Suprapubic skin (tissue), 4 donors: ENCODE measurements around the gene UBE4B. TPM values are rescaled to one million over a fixed set of nuclear protein-coding genes. Genes with fewer than 3 reads are reported as not detected.
"Not testable (repeated sequence)": the region's sequence is repeated elsewhere in the genome, so short reads cannot be mapped to it uniquely, and the experiment has no call there.

ENCODE experiments used
- DNase-seq, 2 donors: peaks; one replicate each; pipeline ENCODE4 v3.0.0-alpha.2; 2019; ENCODE audit warnings: low spot score in 2 of 2
- H3K27ac ChIP-seq: fragments of 200-600 bp; sonication (generic); one replicate; pipeline ENCODE4 v1.5.1; 2019
- H3K27me3 ChIP-seq: fragments of 200-600 bp; sonication (generic); one replicate; pipeline ENCODE4 v1.5.1; 2019
- H3K36me3 ChIP-seq: fragments of 200-600 bp; sonication (generic); one replicate; pipeline ENCODE4 v1.5.1; 2019
- H3K4me1 ChIP-seq: fragments of 200-600 bp; sonication (generic); one replicate; pipeline ENCODE4 v1.5.1; 2019
- H3K4me3 ChIP-seq: fragments of 200-600 bp; sonication (generic); one replicate; pipeline ENCODE4 v1.5.1; 2019; ENCODE audit warnings: mild to moderate bottlenecking
- H3K9me3 ChIP-seq: fragments of 200-600 bp; sonication (generic); one replicate; pipeline ENCODE4 v1.5.1; 2019
- EP300 ChIP-seq: sonication (generic); formaldehyde crosslinking; IDR thresholded peaks from one replicate; pipeline ENCODE4 v1.6.1; 2017; ENCODE audit warnings: antibody characterized with exemption
- POLR2A ChIP-seq, 2 donors: fragments of 450-650 bp; IDR thresholded peaks; one replicate each; pipeline ENCODE4 v1.6.1; 2017; ENCODE audit warnings: antibody characterized with exemption in 2 of 2, mild to moderate bottlenecking in 2 of 2, moderate library complexity in 2 of 2
- POLR2AphosphoS5 ChIP-seq, 3 donors: sonication (generic); formaldehyde crosslinking; IDR thresholded peaks; one replicate each; pipeline ENCODE4 v1.6.1; 2017; ENCODE audit warnings: antibody characterized with exemption in 3 of 3
- WGBS: methylation state at CpG from one replicate; pipeline ENCODE4 v1.1.5; 2018; 5-methylcytosine and 5-hydroxymethylcytosine counted together
- total RNA-seq, 4 donors: library from RNA; depleted of rRNA; stranded (reverse); fragments of >200 nt; gene quantifications; one replicate each; pipeline ENCODE4 v1.1.0, GENCODE V29; 2016
- TF ChIP-seq, protein P1 (sequence below), 2 donors: fragments of 200-600 bp in 1 of 2; fragments of 450-650 bp in 1 of 2; sonication (generic) in 1 of 2; IDR thresholded peaks; one replicate each; pipeline ENCODE4 v1.5.1; 2016 to 2019; ENCODE audit warnings: antibody characterized with exemption in 2 of 2, mild to moderate bottlenecking in 1 of 2, moderate library complexity in 1 of 2

Gene UBE4B
- total RNA-seq, 4 donors from 2014 or later, result 65.6 to 145 (median 96.5) TPM

DNA sequence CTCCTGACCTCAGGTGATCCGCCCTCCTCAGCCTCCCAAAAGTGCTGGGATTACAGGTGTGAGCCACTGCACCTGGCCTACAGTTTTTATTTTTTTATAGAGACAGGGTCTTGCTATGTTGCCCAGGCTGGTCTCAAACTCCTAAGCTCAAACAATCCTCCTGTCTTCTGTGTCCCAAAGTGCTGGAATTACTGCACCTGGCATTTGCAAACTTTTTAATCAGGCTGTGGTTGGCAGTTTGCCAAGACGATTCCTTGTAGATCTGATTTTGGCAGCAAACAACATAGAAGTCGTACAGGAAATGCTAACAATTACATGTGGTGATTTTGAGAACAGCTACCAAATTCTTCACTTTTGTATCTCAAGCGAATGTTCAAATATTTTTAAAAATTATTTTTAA is 25.6 kb upstream of the UBE4B start:
- H3K4me1 ChIP-seq, result peaks cover 6% of the 10 kb centered on the region
- H3K27me3 ChIP-seq, result no peaks in the 10 kb centered on the region
- DNase-seq, result no peak
- 41% methylated on average over 4 of the region's 4 CpGs for WGBS
- no peaks in the 10 kb centered on the region for H3K36me3 ChIP-seq
- H3K9me3 ChIP-seq, result no peaks in the 10 kb centered on the region
- TF ChIP-seq EP300 (no peak), POLR2A (IDR thresholded peaks at IDR 0.05) (no peak), POLR2AphosphoS5 (IDR thresholded peaks at IDR 0.05) (no peak)
- TF ChIP-seq, protein P1, sequence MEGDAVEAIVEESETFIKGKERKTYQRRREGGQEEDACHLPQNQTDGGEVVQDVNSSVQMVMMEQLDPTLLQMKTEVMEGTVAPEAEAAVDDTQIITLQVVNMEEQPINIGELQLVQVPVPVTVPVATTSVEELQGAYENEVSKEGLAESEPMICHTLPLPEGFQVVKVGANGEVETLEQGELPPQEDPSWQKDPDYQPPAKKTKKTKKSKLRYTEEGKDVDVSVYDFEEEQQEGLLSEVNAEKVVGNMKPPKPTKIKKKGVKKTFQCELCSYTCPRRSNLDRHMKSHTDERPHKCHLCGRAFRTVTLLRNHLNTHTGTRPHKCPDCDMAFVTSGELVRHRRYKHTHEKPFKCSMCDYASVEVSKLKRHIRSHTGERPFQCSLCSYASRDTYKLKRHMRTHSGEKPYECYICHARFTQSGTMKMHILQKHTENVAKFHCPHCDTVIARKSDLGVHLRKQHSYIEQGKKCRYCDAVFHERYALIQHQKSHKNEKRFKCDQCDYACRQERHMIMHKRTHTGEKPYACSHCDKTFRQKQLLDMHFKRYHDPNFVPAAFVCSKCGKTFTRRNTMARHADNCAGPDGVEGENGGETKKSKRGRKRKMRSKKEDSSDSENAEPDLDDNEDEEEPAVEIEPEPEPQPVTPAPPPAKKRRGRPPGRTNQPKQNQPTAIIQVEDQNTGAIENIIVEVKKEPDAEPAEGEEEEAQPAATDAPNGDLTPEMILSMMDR (IDR thresholded peaks at IDR 0.05), result no peak
- no peak overlapping the region for H3K27ac ChIP-seq
- no peak overlapping the region for H3K4me3 ChIP-seq

DNA sequence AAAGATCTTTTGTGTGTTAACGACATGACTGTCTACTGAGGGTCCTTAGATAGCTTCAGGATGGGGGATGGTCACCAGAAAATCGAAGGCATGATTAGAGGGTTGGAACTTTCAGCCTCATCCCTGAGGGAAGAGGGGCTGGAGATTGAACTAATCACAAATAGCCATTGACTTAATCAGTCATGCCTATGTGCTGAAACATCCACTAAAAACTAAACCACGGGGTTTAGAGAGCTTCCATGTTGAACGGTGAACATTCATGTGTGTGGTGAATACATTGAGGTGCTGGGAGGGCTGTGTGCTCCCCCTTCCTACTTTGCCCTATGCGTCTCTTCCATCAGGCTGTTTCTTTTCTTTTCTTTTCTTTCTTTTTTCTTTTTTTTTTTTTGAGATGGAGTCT is 18.7 kb upstream of the UBE4B start:
- Histone ChIP-seq H3K27me3 (no peaks in the 10 kb centered on the region), H3K4me3 (no peak overlapping the region), H3K27ac (no peak overlapping the region), H3K9me3 (no peaks in the 10 kb centered on the region), H3K36me3 (no peaks in the 10 kb centered on the region), H3K4me1 (no peaks in the 10 kb centered on the region)
- TF ChIP-seq EP300 (no peak), POLR2AphosphoS5 (IDR thresholded peaks at IDR 0.05) (no peak), POLR2A (IDR thresholded peaks at IDR 0.05) (no peak)
- TF ChIP-seq, protein P1 (IDR thresholded peaks at IDR 0.05), result no peak
- WGBS, result 86% methylated on average over 5 of the region's 5 CpGs
- DNase-seq, result no peak

DNA sequence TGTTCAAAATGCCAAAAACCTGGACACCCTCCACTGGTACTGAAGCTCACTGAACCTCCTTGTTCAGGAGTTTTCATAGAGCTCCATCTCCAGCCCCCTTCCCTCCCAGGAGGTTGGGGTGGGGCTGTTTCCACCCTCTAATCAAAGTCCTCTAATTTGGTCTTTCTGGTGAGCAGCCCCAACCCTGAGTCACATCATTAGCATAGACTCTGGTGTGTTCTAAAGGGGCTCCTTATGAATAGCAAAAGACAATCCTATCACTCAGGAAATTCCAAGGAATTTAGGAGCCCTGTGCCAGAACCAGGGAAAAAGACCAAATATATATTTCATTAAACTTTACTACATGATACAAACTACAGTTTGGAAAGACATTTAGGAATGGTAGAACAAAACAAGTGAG is 13.2 kb upstream of the UBE4B start:
- H3K36me3 ChIP-seq, result no peaks in the 10 kb centered on the region
- no peak overlapping the region for H3K4me3 ChIP-seq
- no peaks in the 10 kb centered on the region for H3K9me3 ChIP-seq
- no peaks in the 10 kb centered on the region for H3K27me3 ChIP-seq
- no peak for TF ChIP-seq POLR2AphosphoS5 (IDR thresholded peaks at IDR 0.05)
- no peak for TF ChIP-seq POLR2A (IDR thresholded peaks at IDR 0.05)
- no peak for TF ChIP-seq EP300
- TF ChIP-seq, protein P1 (IDR thresholded peaks at IDR 0.05), result no peak
- DNase-seq, result no peak
- H3K4me1 ChIP-seq, result no peaks in the 10 kb centered on the region
- H3K27ac ChIP-seq, result no peak overlapping the region

DNA sequence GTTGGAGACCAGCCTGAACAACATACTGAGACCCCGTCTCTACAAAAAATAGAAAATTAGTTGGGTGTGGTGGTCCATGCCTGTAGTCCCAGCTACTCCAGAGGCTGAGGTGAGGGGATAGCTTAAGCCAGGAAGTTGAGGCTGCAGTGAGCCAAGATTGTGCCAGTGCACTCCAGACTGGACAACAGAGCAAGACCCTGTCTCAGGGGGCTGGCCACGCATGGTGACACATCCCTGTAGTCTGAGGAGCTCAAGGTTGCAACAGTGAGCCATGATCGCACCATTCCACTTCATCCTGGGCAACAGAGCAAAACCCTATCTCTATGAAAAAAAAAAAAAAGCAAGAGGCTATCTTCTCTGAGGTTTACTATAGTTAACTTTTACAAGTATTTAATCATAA is 12.7 kb upstream of the UBE4B start:
- Histone ChIP-seq H3K27me3 (no peaks in the 10 kb centered on the region), H3K27ac (no peak overlapping the region), H3K4me1 (no peaks in the 10 kb centered on the region), H3K36me3 (no peaks in the 10 kb centered on the region), H3K4me3 (no peak overlapping the region), H3K9me3 (no peaks in the 10 kb centered on the region)
- 96% methylated on average over 3 of the region's 3 CpGs for WGBS
- DNase-seq, result no peak
- TF ChIP-seq, protein P1 (IDR thresholded peaks at IDR 0.05), result no peak
- no peak for TF ChIP-seq POLR2AphosphoS5 (IDR thresholded peaks at IDR 0.05)
- TF ChIP-seq EP300, result no peak
- TF ChIP-seq POLR2A (IDR thresholded peaks at IDR 0.05), result no peak

DNA sequence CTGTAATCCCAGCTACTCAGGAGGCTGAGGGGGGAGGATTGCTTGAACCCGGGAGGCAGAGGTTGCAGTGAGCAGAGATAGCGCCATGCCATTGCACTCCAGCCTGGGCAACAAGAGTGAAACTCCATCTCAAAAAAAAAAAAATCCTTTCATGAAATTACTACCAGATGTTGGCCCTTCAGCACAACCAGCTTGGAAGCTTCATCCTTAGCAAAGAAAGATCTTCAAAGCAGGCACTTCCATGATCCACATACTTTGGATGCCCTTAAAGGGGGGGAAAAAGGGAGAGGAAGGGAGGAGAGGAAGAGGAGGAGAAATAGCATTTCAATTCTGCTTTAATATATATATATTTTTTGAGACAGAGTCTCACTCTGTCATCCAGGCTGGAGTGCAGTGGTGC is 12.1 kb upstream of the UBE4B start:
- H3K4me3 ChIP-seq, H3K4me1 ChIP-seq, H3K27me3 ChIP-seq, H3K27ac ChIP-seq, H3K9me3 ChIP-seq, DNase-seq, H3K36me3 ChIP-seq: not testable (repeated sequence)
- 69% methylated on average over 2 of the region's 2 CpGs for WGBS

DNA sequence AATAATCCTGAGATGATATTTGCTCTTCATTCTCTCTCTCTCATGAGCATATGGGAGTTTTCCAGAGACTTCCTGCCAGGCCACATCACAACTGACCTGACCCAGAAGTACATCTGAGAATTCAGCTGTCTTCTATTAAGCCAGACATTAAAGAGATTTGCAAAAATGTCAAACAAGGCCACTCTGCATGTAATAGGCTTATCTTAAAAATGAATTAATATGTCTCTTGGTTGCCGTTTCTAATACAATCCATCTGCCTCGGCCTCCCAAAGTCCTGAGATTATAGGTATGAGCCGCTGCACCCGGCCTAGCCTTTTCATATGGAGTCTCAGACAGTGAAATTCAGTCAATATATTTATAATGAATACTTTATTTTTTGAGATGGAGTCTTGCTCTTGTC is 10.8 kb upstream of the UBE4B start:
- H3K4me1 ChIP-seq, DNase-seq, H3K9me3 ChIP-seq, H3K27ac ChIP-seq, H3K27me3 ChIP-seq, H3K36me3 ChIP-seq, H3K4me3 ChIP-seq: not testable (repeated sequence)
- WGBS, result 82% methylated on average over 4 of the region's 4 CpGs
